CD4-positive, alpha-beta memory T cell (primary cell): ENCODE data around the gene ARHGAP29. TPM values are rescaled to one million over a fixed set of nuclear protein-coding genes. Genes with fewer than 3 reads are reported as not detected.

Experiments
- CTCF ChIA-PET: fragments of 350-600 bp; sonication (Branson Sonifier 250); formaldehyde crosslinking; loops from one replicate; lab custom pipeline; 2021; ENCODE audit warnings: inconsistent platforms; ENCODE audit not compliant: partially characterized antibody; lab: Charles Lee
- POLR2A ChIA-PET: fragments of 350-600 bp; sonication (Branson Sonifier 250); formaldehyde crosslinking; loops from one replicate; lab custom pipeline; 2021; ENCODE audit not compliant: partially characterized antibody; lab: Charles Lee
- DNase-seq, 5 donors: peaks; one replicate each; pipeline versions ENCODE4 v3.0.0 to v3.0.0-alpha.2; 2020 to 2022; ENCODE audit warnings: mixed read lengths in 1 of 5
- H3K27ac ChIP-seq: one replicate; pipeline ENCODE4 v1.7.0; 2013; ENCODE audit warnings: low read depth, low read length
- H3K27me3 ChIP-seq: 2 replicates; pipeline ENCODE4 v1.7.0; 2013; ENCODE audit warnings: mild to moderate bottlenecking, low read length, moderate library complexity; ENCODE audit not compliant: insufficient read depth
- H3K36me3 ChIP-seq: 2 replicates; pipeline ENCODE4 v1.7.0; 2013; ENCODE audit warnings: mild to moderate bottlenecking, low read length, moderate library complexity; ENCODE audit not compliant: insufficient read depth
- H3K4me1 ChIP-seq: 2 replicates; pipeline ENCODE4 v1.7.0; 2013; ENCODE audit warnings: mild to moderate bottlenecking, low read length, moderate library complexity; ENCODE audit not compliant: insufficient read depth
- H3K4me3 ChIP-seq, 2 donors: one replicate each; pipeline ENCODE4 v1.7.0; 2013; ENCODE audit warnings: low read length in 2 of 2, mild to moderate bottlenecking in 1 of 2
- H3K9me3 ChIP-seq, 2 donors: one replicate each; pipeline ENCODE4 v1.7.0; 2013; ENCODE audit warnings: low read length in 2 of 2, control low read depth in 1 of 2; ENCODE audit not compliant: control insufficient read depth in 1 of 2
- H3K27ac Mint-ChIP-seq, 7 donors: one replicate each; pipeline ENCODE4 v1.8.0; 2020 to 2021; ENCODE audit warnings: mixed read lengths in 7 of 7, mild to moderate bottlenecking in 6 of 7, inconsistent platforms in 3 of 7, moderate library complexity in 3 of 7
- H3K27me3 Mint-ChIP-seq, 2 donors: one replicate each; pipeline ENCODE4 v1.8.0; 2020 to 2021; ENCODE audit warnings: mixed read lengths in 2 of 2
- H3K36me3 Mint-ChIP-seq, 2 donors: one replicate each; pipeline ENCODE4 v1.8.0; 2020 to 2021; ENCODE audit warnings: mixed read lengths in 2 of 2, inconsistent platforms in 1 of 2, mild to moderate bottlenecking in 1 of 2
- H3K4me1 Mint-ChIP-seq, 4 donors: one replicate each; pipeline ENCODE4 v1.8.0; 2020 to 2021; ENCODE audit warnings: mixed read lengths in 4 of 4, mild to moderate bottlenecking in 1 of 4
- H3K4me3 Mint-ChIP-seq, 8 donors: one replicate each; pipeline ENCODE4 v1.8.0; 2020 to 2021; ENCODE audit warnings: mixed read lengths in 8 of 8, mild to moderate bottlenecking in 7 of 8, moderate library complexity in 6 of 8, inconsistent platforms in 3 of 8
- H3K9me3 Mint-ChIP-seq, 8 donors: one replicate each; pipeline ENCODE4 v1.8.0; 2020 to 2021; ENCODE audit warnings: mixed read lengths in 8 of 8, mild to moderate bottlenecking in 5 of 8, inconsistent platforms in 3 of 8, moderate library complexity in 1 of 8
- intact Hi-C: fragments of 100-400 bp; cut with micrococcal nuclease; formaldehyde crosslinking; loops from one replicate; pipeline ENCODE4 v1.15.1; 2023
- polyA plus RNA-seq, 2 donors: library from polyadenylated mRNA; unstranded; fragments of 300-500 nt; fragmentation: Illumina TruSeq; gene quantifications; one replicate each; pipeline ENCODE4 v1.2.3, GENCODE V29; 2021
- total RNA-seq, 2 experiments: library from RNA; stranded (reverse); gene quantifications; one replicate each; pipeline ENCODE4 v1.2.3, GENCODE V29; 2021

ARHGAP29 gene
- total and polyA plus RNA-seq, 4 experiments from 2014 or later, result not detected

GRCh38 chr1:94282143-94282711 lies 44.8 kb upstream of the ARHGAP29 start:
- no peak for DNase-seq
- Histone ChIP-seq H3K27me3 (no peaks in the 10 kb centered on the region), H3K4me3 (no peak overlapping the region), H3K9me3 (no peaks in the 10 kb centered on the region), H3K27ac (no peak overlapping the region), H3K4me1 (no peaks in the 10 kb centered on the region), H3K36me3 (no peaks in the 10 kb centered on the region)
- CTCF ChIA-PET, result no interaction called here
- peaks cover 0 to 3% (median 0%) of the 10 kb centered on the region in 8 donors for H3K9me3 Mint-ChIP-seq
- no peak overlapping the region for H3K27ac Mint-ChIP-seq
- H3K4me1 Mint-ChIP-seq, result no peaks in the 10 kb centered on the region
- no peaks in the 10 kb centered on the region for H3K36me3 Mint-ChIP-seq
- peaks cover 7 to 10% of the 10 kb centered on the region in 2 donors for H3K27me3 Mint-ChIP-seq
- H3K4me3 Mint-ChIP-seq, result no peak overlapping the region
- POLR2A ChIA-PET, result no interaction called here
- intact Hi-C loops, result no loop called here

GRCh38 chr1:94281361-94282142 lies 44.2 kb upstream of the ARHGAP29 start:
- intact Hi-C loops, result no loop called here
- no peaks in the 10 kb centered on the region for H3K36me3 ChIP-seq
- H3K4me1 Mint-ChIP-seq, result no peaks in the 10 kb centered on the region
- H3K27me3 Mint-ChIP-seq, result peaks cover 7 to 10% of the 10 kb centered on the region in 2 donors
- H3K4me3 ChIP-seq, result no peak overlapping the region
- H3K9me3 Mint-ChIP-seq, result peaks cover 0 to 3% (median 0%) of the 10 kb centered on the region in 8 donors
- no peaks in the 10 kb centered on the region for H3K4me1 ChIP-seq
- H3K9me3 ChIP-seq, result no peaks in the 10 kb centered on the region
- H3K27ac ChIP-seq, result no peak overlapping the region
- ChIA-PET POLR2A (no interaction called here), CTCF (no interaction called here)
- no peak overlapping the region for H3K27ac Mint-ChIP-seq
- H3K36me3 Mint-ChIP-seq, result no peaks in the 10 kb centered on the region
- no peak for DNase-seq
- H3K27me3 ChIP-seq, result no peaks in the 10 kb centered on the region
- H3K4me3 Mint-ChIP-seq, result no peak overlapping the region

- no peak overlapping the region for H3K27ac ChIP-seq
- H3K27me3 ChIP-seq, result no peaks in the 10 kb centered on the region
- no peaks in the 10 kb centered on the region for H3K4me1 Mint-ChIP-seq
- no peak overlapping the region for H3K4me3 Mint-ChIP-seq
- no peak for DNase-seq
- H3K4me3 ChIP-seq, result no peak overlapping the region
- no peaks in the 10 kb centered on the region for H3K36me3 ChIP-seq
- H3K4me1 ChIP-seq, result no peaks in the 10 kb centered on the region
- H3K9me3 ChIP-seq, result no peaks in the 10 kb centered on the region
- peaks cover 0 to 3% (median 0%) of the 10 kb centered on the region in 8 donors for H3K9me3 Mint-ChIP-seq
- H3K27me3 Mint-ChIP-seq, result peaks cover 7 to 10% of the 10 kb centered on the region in 2 donors
- CTCF ChIA-PET, result interaction anchor here (0.7 kb wide), 1 partner anchor 50 kb away, joined by 3 read pairs; no protein-coding TSS in a partner anchor
- POLR2A ChIA-PET, result no interaction called here
- H3K36me3 Mint-ChIP-seq, result no peaks in the 10 kb centered on the region
- no peak overlapping the region for H3K27ac Mint-ChIP-seq
- intact Hi-C loops, result no loop called here
Observed at GRCh38 chr1:94280541-94280940, 43.2 kb upstream of the ARHGAP29 start.

GRCh38 chr1:94279462-94279861 lies 42.1 kb upstream of the ARHGAP29 start:
- Histone ChIP-seq H3K36me3 (no peaks in the 10 kb centered on the region), H3K27ac (no peak overlapping the region), H3K9me3 (no peaks in the 10 kb centered on the region), H3K4me1 (no peaks in the 10 kb centered on the region), H3K4me3 (no peak overlapping the region), H3K27me3 (no peaks in the 10 kb centered on the region)
- intact Hi-C loops, result no loop called here
- Mint-ChIP-seq H3K27ac (no peak overlapping the region), H3K4me3 (no peak overlapping the region), H3K4me1 (no peaks in the 10 kb centered on the region), H3K9me3 (no peaks in the 10 kb centered on the region), H3K27me3 (peaks cover 7 to 11% of the 10 kb centered on the region in 2 donors), H3K36me3 (no peaks in the 10 kb centered on the region)
- ChIA-PET CTCF (no interaction called here), POLR2A (no interaction called here)
- no peak for DNase-seq

GRCh38 chr1:94279038-94279437 lies 41.7 kb upstream of the ARHGAP29 start:
- POLR2A ChIA-PET, result no interaction called here
- no peak overlapping the region for H3K4me3 Mint-ChIP-seq

GRCh38 chr1:94276988-94277434 lies 39.6 kb upstream of the ARHGAP29 start:
- peaks cover 4 to 5% of the 10 kb centered on the region in 2 donors for H3K27me3 Mint-ChIP-seq
- ChIA-PET POLR2A (no interaction called here), CTCF (no interaction called here)
- no peak for DNase-seq
- no peaks in the 10 kb centered on the region for H3K4me1 ChIP-seq
- no peaks in the 10 kb centered on the region for H3K9me3 ChIP-seq
- intact Hi-C loops, result no loop called here
- no peaks in the 10 kb centered on the region for H3K36me3 ChIP-seq
- no peaks in the 10 kb centered on the region for H3K9me3 Mint-ChIP-seq
- no peak overlapping the region for H3K27ac Mint-ChIP-seq
- no peaks in the 10 kb centered on the region for H3K36me3 Mint-ChIP-seq
- no peaks in the 10 kb centered on the region for H3K4me1 Mint-ChIP-seq
- H3K27me3 ChIP-seq, result no peaks in the 10 kb centered on the region
- no peak overlapping the region for H3K4me3 Mint-ChIP-seq
- H3K4me3 ChIP-seq, result no peak overlapping the region
- no peak overlapping the region for H3K27ac ChIP-seq

More at GRCh38 chr1:94279038-94279437, 41.7 kb upstream of the ARHGAP29 start:
- no peaks in the 10 kb centered on the region for H3K4me1 Mint-ChIP-seq
- peaks cover 7 to 11% of the 10 kb centered on the region in 2 donors for H3K27me3 Mint-ChIP-seq
- Histone ChIP-seq H3K4me3 (no peak overlapping the region), H3K4me1 (no peaks in the 10 kb centered on the region), H3K27me3 (no peaks in the 10 kb centered on the region), H3K36me3 (no peaks in the 10 kb centered on the region), H3K27ac (no peak overlapping the region), H3K9me3 (no peaks in the 10 kb centered on the region)
- H3K36me3 Mint-ChIP-seq, result no peaks in the 10 kb centered on the region
- intact Hi-C loops, result no loop called here
- no peak for DNase-seq
- CTCF ChIA-PET, result no interaction called here
- H3K9me3 Mint-ChIP-seq, result no peaks in the 10 kb centered on the region
- no peak overlapping the region for H3K27ac Mint-ChIP-seq

- no peaks in the 10 kb centered on the region for H3K36me3 ChIP-seq
- no peaks in the 10 kb centered on the region for H3K9me3 ChIP-seq
- H3K27ac ChIP-seq, result no peak overlapping the region
- Mint-ChIP-seq H3K36me3 (no peaks in the 10 kb centered on the region), H3K4me3 (no peak overlapping the region), H3K4me1 (no peaks in the 10 kb centered on the region), H3K9me3 (no peaks in the 10 kb centered on the region), H3K27me3 (peaks cover 0 to 4% of the 10 kb centered on the region in 2 donors), H3K27ac (no peak overlapping the region)
- ChIA-PET POLR2A (no interaction called here), CTCF (interaction anchor here (0.6 kb wide), 1 partner anchor 57 kb away, joined by 3 read pairs; no protein-coding TSS in a partner anchor)
- no peak overlapping the region for H3K4me3 ChIP-seq
- no peak for DNase-seq
- intact Hi-C loops, result no loop called here
- H3K4me1 ChIP-seq, result no peaks in the 10 kb centered on the region
- H3K27me3 ChIP-seq, result no peaks in the 10 kb centered on the region
Observed at GRCh38 chr1:94275083-94275482, 37.7 kb upstream of the ARHGAP29 start.
